Activated effector memory CD4-positive, alpha-beta T cell treated with anti-CD3 and anti-CD28 coated beads, Interleukin-2, amount 50 U/mL, for 16 hours (primary cell): ENCODE data around the gene RPS6KA5.
"Not testable (repeated sequence)": the region's sequence is repeated elsewhere in the genome, so short reads cannot be mapped to it uniquely, and the experiment has no call there.

Experiments
- DNase-seq: peaks from one replicate; pipeline ENCODE4 v3.0.0-alpha.2; 2020

The RPS6KA5 gene

DNA sequence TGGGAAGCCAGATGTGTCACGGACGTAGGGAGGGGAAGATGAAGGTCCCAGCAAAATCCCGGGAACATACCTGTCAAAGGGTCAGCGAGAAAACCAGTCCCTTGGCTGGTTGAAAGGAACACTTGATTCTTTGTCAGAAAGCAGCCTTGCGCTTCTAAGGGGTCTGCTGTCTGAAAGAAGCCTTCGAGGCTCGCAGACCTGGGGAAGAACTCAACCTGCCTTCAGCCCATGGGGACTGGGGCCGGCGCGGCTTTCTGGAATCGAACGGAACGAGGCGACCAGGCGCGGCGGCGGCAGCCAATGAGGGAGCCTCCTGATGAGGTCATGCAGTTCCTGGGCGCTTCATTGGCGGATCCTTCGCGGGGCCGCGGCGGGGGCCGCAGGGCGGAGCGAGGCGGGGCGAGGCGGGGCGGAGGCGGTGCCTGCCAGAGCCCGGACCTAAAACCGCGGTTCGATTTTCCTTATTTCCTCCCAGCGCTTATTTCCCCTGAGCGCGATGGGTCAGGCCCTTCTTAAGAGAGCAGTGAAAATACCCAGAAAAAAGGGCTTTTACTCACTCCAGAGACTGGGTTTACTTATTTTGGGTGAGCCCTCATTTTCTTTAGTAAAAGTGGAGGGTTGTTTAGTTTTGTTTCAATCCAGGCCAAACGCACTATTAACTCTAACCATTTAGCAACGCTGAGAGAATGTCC is 232.4 kb downstream of the RPS6KA5 start:
- peak; percentile 97 for DNase-seq

DNA sequence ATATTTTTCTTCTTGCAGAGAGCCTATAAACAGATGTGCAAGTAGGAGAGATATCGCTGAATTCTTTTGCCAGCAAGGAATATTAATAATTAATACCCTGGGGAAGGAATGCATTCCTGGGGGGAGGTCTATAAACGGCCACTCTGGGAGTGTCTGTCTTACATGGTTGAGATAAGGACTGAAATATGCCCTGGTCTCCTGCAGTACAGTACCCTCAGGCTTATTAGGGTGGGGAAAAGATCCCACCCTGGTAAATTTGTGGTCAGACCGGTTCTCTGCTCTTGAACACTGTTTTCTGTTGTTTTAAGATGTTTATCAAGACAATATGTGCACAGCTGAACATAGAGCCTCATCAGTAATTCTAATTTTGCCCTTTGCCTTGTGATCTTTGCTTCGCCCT is 236.9 kb downstream of the RPS6KA5 start:
- DNase-seq, result not testable (repeated sequence)

DNA sequence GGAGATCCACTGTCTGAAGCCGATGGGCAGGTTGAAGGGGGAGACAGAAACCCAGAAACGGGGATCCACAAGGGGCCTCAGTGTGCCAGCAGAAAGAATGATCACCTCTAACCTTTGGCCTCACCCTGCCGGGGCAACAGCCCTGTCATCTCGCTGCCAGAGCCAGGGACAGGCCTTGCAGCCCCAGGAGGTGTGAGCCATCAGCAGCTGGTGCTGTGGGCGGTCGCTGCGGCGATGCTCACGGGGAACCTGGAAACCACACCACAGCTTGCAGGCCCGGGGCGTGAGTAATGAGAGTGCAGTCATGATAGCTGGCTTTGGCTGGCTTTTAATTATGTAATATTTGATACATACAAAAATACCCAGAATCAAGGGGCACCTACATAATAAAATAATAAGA is 239.5 kb downstream of the RPS6KA5 start:
- peak; percentile 91 for DNase-seq

DNA sequence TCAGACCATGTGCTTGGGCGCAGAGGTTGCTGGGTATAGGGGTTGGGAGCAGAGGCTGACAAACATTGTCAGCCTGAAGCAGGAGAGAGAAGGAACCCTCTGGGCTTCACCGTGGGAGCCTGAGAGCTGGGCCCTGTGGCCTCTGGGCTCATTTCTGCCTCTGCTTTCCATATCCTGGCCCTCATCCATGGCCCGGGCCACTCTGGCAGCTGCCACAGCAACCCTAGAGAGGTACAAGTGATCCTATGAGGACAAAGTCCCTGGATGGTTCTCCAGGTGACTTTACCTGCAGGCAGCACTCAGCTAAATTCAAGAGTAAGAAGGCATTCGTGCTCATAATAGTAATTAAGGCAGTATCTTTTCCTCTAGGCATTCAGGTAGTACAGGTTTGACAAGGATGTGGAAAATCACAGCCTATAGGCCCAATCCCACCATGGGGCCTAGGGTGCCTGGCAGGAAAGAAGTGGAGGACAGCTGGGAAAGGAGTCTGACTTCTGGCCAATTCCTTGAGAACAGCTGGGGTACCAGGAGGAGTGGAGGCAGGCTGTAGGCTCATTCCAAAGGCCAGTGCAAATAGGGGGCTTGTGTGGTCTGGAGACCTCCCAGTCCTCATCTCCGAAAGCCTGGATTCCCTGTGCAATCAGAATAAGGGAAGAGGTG is 240.6 kb downstream of the RPS6KA5 start:
- DNase-seq, result no peak

DNA sequence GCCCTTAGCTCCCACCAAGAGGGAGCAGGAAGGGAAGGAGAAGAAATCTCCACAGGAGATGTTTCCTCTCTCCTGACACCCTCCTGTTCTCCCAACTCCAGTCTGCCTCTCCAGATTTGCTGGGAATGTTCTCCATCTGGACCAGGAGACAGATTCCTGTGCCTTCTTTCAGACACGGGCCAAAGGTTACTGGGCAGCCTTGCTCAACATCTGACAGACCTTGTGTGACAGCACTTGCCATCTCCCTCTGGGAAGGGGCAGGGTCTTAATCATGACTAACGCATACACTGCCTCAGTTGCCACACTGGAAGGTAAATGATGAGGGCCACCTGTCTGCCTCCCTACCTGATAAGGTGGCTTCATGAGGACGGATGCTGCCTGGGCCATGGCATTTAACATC is 241.7 kb downstream of the RPS6KA5 start:
- DNase-seq, result no peak

DNA sequence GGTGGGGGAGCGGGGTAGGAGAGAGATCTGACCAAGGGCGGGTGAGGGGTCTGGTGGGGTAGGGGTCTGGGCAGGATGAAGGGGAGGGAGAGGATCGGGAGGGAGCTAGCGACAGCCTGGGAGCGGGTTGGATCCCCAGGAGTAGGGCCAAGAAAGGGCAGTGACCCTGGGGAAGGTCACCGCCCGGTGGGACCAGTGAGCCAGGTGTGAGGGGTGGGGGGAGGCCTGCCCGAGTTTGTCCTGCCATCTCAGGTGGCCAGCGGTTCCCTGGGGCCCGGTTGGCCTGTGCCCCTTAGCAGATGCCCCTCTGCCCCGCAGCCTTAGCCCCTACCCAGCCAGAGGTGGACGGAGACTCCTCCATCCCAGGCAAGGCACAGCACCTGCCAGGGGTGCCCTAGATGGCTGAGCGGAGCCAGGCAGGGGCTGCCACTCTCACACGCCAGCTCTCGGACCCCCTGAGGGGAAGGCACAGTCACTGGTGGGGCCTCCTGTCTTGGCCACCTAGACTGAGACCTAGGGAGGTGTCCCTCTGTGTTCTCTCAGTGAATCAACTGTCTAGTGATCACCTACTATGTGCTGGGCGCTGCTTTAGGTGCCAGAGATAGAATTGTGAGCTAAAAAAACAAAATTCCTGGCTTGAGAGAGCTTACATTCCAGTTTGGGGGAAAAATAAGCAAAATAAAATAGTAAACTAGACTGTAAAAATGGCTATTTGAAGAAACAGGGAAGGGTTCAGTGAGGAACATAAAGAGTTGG is 243.6 kb downstream of the RPS6KA5 start:
- no peak for DNase-seq

DNA sequence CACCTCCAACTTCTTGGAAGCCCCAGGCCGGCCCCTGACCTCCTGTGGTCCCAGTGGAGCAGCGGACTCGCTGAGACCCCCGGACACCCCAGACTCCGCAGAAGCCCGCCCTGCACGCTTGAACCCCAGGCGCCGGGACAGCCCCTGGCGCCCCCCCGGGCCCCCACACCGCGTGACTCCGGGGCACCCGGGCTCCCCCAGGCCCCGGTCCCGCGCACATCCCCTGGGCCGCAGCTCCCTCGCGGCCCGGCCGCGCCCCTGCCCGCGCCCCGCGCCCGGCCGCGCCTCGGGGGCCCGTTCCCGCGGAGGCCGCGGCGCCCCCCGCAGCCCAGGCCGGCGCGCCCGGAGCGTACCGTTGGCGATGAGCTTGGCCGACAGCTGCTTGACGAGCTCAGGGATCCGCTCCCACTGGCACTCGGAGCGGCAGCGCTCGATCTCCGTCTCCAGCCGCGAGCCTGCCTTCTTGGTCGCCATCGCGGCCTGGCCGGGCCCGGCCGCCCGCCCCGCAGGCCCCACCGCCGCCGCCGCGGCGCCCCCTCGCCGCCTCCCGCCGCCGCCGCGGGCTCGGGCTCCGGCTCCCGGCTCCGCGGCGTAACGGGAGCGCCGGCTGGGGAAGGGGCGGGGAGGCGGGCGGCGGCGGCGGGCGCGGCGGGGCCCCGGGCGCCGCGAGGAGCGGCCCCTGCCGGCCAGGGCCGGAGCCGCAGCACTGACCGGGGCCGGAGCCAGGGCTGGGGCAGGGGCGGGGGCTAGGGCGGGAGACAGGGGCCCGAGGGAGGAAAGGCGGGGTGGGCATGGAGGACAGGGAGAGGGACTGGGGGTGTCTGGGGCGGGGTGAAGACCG is 244.4 kb downstream of the RPS6KA5 start, which contains the start of gene TTC7B:
Gene TTC7B, minus strand, starts transcription at position 609 of the 841 bp plus-strand sequence. Its CDS starts 135 bp downstream, at position 474.
- peak; percentile 70 for DNase-seq

DNA sequence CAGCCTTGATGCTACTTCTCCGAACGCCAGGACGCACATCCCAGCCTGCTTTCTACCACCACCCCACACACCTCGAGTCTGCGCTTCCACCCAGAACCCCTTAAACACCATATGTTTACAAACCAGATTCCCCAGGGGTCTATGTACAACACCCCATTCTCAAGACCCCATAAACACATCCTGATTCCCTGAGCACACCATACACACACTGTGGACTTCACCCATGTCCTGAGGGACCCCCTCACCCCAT is 244.9 kb downstream of the RPS6KA5 start:
- DNase-seq, result no peak

DNA sequence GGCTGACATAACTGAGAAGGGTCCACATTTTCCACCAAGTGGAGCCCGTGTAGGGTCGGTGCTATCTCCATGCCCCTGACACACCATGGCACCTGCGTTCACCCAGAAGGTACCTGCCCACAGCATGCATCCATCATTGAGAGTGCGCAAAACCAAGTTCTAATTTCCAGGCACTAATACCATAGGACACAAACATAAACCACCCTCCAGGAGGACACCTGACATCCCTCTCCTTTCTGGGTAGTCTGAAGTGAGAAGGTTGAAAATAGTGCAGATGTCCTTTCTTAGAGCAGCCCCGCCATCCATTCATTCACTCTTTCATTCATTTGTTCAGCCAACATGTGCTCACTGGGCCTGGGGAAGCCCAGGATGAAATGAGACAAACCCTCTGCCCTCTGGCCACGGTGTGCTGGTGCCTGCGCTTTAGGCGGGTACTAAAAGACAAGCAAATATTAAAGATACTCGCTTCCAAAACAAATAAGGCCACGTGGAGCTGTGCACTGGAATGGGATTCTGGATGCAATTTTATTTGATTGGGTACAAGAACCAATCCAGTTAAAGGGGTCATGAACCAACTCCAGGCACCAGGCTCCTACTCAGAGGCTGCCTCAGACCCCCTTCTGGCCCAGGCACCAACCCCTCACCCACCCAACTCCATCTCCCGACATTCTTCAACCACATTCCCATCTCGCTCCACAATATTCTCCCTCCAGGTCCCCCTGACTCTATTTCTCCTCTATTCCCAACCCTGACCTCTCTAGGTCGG is 245.5 kb downstream of the RPS6KA5 start:
- DNase-seq, result no peak

DNA sequence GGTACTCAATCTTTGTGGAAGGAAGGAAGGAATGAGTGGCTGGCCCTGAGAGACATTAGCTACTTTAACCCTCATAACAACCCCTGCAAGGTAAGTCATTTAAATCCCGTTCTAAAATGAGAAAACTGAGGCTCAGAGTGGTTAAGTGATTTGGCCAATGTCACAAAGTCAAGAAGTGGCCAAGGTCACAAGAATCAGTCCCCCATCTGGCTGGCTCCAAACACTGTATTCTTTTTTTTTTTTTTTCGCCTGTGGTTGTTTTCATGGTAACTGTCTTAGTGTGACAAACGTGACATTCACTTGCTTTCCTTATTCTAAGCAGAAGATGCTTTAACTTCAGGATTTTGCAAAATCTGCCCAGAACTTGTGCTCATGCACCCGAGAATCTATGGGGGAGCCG is 247.0 kb downstream of the RPS6KA5 start:
- DNase-seq, result no peak

DNA sequence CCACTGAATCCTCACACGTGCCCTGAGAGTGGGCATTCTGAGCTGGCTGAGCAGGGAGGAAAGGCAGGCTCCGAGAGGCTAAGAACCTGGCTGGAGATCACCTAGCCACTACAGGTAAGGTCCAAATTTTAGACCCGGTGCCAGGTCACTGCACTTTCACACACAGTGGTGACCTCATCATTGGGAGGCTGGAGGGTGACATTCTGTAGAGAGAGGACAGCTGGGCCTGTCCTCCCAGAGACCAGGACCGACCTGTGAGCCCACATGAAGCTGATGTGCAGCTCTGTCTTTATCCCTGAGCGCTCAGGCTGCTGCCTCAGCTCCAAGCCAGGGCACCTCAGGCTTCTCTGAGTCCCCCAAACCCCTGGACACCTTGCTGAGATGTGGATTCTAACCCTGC is 248.3 kb downstream of the RPS6KA5 start:
- no peak for DNase-seq

DNA sequence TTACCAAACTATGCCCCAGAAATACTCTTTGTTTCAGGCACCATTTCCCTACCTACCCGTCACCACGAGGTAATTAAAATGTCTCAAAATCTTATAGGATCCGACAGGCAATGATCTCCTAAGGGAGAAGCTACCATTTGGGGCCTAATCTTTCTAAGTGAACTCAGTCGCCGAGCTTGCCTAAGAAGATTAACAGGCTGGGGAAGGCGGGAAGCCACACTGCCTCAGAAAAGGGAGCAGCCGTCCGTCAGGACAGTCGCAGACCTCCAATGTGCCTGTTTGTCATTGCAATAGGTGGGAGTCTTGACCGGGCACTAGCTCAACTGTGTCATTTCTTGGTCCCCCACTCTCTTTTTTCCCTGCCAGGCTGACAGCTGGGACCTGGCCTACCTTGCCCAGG is 248.8 kb downstream of the RPS6KA5 start:
- DNase-seq, result no peak

DNA sequence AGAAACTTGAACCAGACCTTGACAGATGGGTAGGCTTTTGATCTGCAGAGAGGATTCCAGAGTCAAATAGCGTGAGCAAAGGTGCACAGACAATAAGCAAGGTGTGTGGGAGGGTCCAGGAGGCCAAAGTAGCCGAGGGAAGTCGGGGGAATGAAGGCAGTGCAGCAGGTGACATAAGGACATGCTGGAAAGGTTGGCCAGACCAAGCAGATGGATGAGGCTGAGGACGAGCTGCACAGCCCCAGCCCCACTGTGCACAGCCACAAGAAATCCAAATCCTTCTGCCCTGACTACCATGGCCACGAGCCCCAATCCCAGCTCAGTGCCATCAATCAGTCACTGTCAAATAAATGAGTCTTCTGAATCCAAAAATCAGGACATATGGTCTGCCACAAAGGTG is 249.6 kb downstream of the RPS6KA5 start:
- DNase-seq, result no peak

DNA sequence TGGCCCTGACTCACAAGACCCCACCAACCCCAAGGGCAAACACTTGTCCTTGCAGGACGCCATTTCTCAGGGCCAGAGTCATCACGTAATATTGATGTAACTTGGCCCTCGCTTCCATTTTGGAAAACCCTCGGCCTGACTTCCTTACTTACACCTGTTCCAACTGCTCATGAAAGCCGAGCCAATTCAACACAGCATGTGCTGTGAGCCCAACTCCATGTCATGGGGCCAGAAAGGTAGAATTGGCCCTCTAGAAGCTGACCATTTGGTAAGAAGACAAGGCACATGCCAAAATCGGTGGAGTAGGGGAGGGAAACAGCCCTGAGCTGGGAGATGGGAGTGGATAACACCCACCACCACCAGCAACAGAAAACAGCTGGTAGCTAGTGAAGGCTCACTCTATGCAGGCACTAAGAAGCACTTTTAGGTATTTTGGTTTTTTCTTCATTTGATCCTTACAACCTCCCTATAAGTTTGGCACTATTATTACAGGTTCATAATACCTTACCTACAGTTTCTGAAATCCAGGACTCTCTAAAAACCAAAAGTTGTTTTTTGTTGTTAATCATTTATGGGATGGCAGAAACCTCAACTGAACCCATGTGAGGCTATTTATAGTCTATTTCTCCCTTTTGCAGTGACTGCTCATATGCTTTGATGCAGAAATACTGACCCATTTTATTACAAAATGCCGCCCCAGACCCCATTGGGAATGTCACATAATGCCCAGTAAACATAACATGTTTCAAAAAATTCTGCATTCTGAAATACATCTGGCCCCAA is 250.7 kb downstream of the RPS6KA5 start:
- DNase-seq, result no peak

DNA sequence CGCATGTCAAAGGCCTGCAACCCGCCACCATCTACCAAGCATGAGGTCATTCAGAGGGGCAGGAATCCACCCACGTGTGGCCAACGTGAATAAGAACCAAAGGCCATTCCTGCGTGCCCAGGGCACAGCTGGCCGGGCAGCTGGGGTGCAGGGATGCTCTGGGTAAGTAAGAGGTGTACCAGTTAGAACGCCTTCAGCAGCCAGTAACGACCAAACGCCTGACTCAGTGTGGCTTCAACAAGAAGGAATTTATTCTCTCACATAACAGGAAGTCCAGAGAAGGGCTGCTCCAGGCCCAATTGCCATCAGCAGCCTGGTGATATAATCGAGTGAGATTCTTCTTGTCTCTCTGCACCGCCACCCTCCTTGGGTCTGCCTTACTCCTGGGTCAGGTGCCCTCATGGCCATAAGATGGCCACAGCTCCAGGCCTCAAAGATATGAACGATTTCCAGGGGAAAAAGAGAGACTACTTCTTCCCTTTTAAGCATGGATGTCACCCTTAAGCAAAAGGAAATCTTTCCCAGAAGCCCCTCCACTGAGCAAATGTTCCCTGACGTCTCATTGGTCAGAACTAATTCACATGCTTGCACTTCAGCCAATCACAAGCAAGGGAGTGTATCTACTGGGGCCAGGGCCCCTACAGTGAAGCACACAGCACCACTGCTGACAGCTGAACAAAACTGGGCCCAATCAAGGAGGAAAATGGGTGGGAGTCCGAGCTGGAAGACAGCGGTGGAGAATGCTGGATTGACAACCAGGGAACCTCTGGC is 251.5 kb downstream of the RPS6KA5 start:
- no peak for DNase-seq

DNA sequence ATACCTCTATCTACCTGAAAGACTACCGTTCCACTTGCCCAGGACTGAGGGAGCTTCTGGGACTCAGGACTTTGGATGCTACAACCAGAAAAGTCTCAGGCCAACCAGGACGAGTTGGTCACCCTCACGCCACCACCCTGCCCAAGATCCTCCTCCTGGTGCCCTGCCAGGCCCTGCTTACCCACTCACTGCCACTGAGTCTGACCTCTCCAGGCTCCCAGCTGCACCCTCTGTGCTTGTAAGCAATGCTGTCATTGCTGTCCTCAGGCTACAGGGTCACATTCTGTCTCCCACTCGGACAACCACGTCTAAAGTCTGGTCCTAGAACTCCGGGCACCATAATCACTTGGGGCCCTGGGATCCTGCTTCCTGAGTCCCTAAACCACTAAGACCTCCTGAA is 253.4 kb downstream of the RPS6KA5 start:
- no peak for DNase-seq

DNA sequence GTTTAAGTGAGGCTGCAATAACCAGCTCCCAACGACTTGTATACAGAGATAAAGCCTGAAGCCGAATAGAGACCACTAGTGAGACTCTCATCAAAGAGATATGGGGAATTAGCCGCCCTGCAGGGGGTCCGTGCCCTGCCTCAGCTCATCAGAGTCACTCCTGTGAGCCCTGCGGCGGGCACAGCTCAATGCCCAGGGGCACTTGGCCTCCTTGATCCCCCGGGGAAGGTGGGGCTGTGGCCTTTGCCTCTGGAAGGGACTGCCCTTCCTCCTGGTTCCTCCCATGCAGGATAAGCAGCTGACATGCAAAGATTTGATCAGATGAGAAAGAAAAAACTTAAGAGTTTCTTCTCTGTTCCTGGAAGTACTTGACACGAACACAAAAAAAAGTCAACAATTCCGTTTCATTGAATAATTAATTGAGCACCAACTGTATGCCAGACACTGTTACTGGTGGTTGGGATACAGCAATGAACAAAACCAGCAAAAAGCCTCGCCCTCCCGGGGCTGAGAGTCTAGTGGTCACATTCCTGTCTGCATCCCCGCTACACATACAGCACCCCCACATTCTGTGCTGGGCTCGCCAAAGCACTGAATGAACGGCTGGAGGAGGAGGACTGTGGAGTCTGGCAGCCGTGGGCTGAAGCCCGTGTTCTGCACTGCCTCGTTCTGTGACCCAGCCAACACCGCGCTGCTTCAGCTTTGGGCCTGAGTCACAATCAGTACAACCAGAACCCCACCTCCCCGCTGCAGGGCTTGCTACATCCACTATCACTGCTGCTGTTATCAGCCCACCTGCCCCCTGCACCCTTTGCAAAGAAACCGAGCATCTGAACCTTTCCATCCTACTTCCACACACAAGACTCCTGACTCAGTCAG is 254.5 kb downstream of the RPS6KA5 start:
- DNase-seq, result no peak

DNA sequence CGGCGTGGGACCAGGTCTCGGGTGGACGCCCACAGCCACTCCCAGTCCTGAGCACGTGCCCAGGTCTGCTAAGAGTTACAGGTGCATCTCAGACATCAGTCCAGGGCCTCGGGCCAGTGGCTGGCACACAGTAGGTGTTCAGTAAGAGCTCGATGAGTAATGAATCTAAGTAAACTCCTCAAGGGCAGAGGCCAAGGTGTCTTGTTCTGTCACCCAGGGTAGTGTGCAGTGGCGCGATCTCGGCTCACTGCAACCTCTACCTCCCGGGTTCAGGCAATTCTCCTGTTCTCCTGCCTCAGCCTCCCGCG is 255.4 kb downstream of the RPS6KA5 start:
- DNase-seq, result no peak

DNA sequence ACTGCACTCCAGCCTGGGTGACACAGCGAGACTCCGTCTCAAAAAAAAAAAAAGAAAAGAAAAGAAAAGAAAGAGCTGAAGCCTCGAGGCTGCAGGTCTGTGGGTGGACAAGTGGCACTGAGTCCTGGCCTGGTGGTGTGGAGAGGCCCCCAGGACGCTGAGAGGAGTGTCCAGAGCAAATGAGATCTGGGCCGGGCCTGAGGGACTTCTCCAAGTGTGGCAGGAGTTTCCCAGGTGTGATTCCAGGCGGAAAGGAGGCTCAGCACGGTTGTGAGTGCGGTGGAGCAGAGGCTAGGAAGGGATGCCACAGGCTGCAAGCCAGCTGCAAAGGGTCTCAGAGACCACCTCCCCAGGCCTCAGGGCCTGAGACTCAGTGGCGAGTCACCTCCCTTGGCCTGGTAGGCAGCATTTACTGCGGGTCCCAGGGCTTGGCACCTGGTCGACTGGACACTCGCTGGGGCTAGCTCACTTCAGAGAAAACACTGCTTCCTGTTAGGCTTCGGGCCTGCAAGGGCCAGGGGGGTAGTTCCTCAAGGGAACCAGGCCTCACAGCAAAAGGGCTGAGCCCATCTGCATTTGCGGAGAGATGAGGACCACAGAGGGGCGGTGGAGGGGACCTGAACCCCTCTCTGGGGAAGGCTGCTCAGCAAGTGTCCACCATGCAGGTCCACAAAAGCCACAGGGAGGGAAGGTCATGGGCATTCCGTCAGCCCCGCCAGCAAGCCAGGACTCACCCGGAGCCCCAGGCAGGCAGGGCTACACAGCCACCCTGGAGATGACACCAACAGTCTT is 256.0 kb downstream of the RPS6KA5 start:
- DNase-seq, result no peak
